ENCODE data around the gene NOP53. TPM values are rescaled to one million over a fixed set of nuclear protein-coding genes. Genes with fewer than 3 reads are reported as not detected.

The NOP53 gene
- total RNA-seq, 1 experiment from 2014 or later, result 146 TPM

DNA sequence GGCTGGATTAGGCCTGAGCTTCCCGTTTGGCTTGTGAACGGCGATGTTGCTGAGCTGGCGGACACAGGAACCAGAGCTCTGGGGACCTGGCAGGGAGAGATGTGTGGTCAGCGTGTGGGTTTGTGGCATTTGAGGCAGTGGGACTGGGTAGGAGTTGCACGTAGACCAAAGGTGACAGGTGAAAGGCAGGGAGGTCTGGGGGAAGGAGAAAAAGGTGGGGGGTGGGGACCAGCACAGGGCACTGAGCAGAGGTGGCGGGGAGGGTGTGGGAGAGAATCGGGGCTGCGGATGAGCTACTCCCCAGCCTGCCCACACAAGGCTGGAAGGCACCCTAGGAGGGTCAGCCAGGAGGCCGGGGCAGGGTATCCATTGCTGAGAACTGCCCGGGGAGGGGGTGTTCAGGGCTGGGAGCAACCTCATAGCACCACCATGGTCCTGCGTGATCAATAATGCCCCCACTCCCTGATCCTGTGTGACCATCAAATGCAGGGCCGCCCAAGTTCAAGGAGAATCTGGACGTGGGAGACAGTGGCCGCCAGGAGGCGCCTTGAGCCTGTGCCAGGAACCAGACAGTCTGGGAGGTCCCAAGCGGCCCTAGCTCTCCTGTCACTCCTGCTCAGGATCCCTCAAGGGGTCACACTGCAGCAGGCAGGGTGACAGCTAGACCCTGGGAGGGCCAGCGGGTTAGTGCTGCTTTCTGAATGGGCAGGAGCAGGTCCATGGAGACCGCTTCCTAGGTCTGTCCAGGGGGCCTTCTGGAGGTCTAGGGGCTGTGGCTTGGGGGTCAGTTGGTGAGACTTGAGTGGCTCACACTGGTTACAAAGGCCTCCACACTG is 20.4 kb downstream of the NOP53 start:
- intact Hi-C loops (cut with micrococcal nuclease; ENCODE audit: unreplicated experiment), result loop anchor here (1.0 kb wide), 1 partner anchor 23 kb away; no protein-coding TSS in a partner anchor
- POLR2A ChIA-PET (ENCODE audit: low non-redundant PET), result no interaction called here
- no TSS peak for BruUV-seq (replicated peaks)

DNA sequence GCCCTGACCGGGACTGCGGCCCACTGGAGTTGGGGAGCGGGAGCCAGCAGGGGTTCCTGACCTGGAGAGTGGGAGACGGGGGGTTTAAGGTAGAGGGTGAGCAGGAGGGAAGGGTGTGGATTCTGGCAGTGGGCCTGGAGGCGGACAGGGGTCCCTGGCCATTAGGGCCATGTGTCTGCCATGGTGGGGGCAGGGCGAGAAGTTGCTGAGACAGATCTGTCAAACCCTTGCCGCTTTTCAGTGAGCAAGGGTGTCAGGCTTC is 20.9 kb downstream of the NOP53 start:
- BruUV-seq (replicated peaks), result no TSS peak
- no peaks in the 10 kb centered on the region for H3K9me3 ChIP-seq (ENCODE audit: low read depth, low read length, poor library complexity, severe bottlenecking)
- H3K36me3 ChIP-seq (ENCODE audit: insufficient read depth, low read length, poor library complexity, severe bottlenecking), result no peaks in the 10 kb centered on the region
- CTCF ChIA-PET, result interaction anchor here (0.5 to 1.6 kb wide), 4 partner anchors 10 to 45 kb away, joined by 4 to 17 read pairs (median 9); no protein-coding TSS in a partner anchor
- TF ChIP-seq EZH2 (IDR thresholded peaks at IDR 0.05; ENCODE audit: borderline replicate concordance, low read depth, low read length, poor library complexity, severe bottlenecking), result no peak
- TF ChIP-seq, protein P1, sequence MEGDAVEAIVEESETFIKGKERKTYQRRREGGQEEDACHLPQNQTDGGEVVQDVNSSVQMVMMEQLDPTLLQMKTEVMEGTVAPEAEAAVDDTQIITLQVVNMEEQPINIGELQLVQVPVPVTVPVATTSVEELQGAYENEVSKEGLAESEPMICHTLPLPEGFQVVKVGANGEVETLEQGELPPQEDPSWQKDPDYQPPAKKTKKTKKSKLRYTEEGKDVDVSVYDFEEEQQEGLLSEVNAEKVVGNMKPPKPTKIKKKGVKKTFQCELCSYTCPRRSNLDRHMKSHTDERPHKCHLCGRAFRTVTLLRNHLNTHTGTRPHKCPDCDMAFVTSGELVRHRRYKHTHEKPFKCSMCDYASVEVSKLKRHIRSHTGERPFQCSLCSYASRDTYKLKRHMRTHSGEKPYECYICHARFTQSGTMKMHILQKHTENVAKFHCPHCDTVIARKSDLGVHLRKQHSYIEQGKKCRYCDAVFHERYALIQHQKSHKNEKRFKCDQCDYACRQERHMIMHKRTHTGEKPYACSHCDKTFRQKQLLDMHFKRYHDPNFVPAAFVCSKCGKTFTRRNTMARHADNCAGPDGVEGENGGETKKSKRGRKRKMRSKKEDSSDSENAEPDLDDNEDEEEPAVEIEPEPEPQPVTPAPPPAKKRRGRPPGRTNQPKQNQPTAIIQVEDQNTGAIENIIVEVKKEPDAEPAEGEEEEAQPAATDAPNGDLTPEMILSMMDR (conservative IDR thresholded peaks at IDR 0.05; ENCODE audit: low read depth, low read length), result no peak
- no peak overlapping the region for H3K4me3 ChIP-seq (ENCODE audit: low read depth, low read length, poor library complexity, severe bottlenecking)
- no peak overlapping the region for H3K27ac ChIP-seq (ENCODE audit: low read depth, low read length, poor library complexity, severe bottlenecking)
- no peaks in the 10 kb centered on the region for H3K27me3 ChIP-seq (replicated peaks; ENCODE audit: insufficient read depth, low read depth, low read length, poor library complexity)
- POLR2A ChIA-PET (ENCODE audit: low non-redundant PET), result no interaction called here
- DNase-seq (ENCODE audit: low spot score), result no peak
- H3K4me1 ChIP-seq (ENCODE audit: insufficient read depth, low read length, poor library complexity, severe bottlenecking), result no peaks in the 10 kb centered on the region
- intact Hi-C loops (cut with micrococcal nuclease; ENCODE audit: unreplicated experiment), result loop anchor here (1.0 kb wide), 1 partner anchor 22 kb away; no protein-coding TSS in a partner anchor

More for the DNA sequence above, 20.4 kb downstream of the NOP53 start:
- CTCF ChIA-PET, result interaction anchor here (0.5 to 1.6 kb wide), 8 partner anchors 10 to 329 kb away, joined by 3 to 17 read pairs (median 4); no protein-coding TSS in a partner anchor
- Histone ChIP-seq H3K27ac (ENCODE audit: low read depth, low read length, poor library complexity, severe bottlenecking) (no peak overlapping the region), H3K36me3 (ENCODE audit: insufficient read depth, low read length, poor library complexity, severe bottlenecking) (no peaks in the 10 kb centered on the region), H3K9me3 (ENCODE audit: low read depth, low read length, poor library complexity, severe bottlenecking) (no peaks in the 10 kb centered on the region), H3K4me3 (ENCODE audit: low read depth, low read length, poor library complexity, severe bottlenecking) (no peak overlapping the region), H3K4me1 (ENCODE audit: insufficient read depth, low read length, poor library complexity, severe bottlenecking) (no peaks in the 10 kb centered on the region), H3K27me3 (replicated peaks; ENCODE audit: insufficient read depth, low read depth, low read length, poor library complexity) (no peaks in the 10 kb centered on the region)
- peak; percentile 71 for DNase-seq (ENCODE audit: low spot score)
- TF ChIP-seq, protein P1 (conservative IDR thresholded peaks at IDR 0.05; ENCODE audit: low read depth, low read length), result peak; percentile 88
- no peak for TF ChIP-seq EZH2 (IDR thresholded peaks at IDR 0.05; ENCODE audit: borderline replicate concordance, low read depth, low read length, poor library complexity, severe bottlenecking)

DNA sequence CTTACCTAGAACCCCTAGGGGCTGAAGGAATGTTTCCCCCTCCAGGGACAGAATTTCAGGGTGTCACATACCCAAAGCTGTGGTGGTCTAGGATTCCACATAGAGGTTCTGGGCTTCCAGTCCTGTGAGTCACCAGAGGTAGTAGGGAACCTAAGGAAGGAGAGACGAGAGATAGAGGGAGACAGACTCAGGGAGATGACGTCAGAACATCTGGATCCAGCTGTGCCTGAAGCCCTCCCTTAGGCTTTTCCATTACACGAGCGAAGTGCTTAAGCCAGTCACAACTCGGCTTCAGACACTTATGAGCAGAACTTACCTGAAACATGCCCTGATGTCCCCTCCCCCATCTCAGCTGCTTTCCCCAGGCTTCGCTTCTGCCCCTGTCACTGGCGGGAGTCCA is 21.3 kb downstream of the NOP53 start:
- H3K9me3 ChIP-seq (ENCODE audit: low read depth, low read length, poor library complexity, severe bottlenecking), result no peaks in the 10 kb centered on the region
- H3K4me1 ChIP-seq (ENCODE audit: insufficient read depth, low read length, poor library complexity, severe bottlenecking), result no peaks in the 10 kb centered on the region
- ChIA-PET CTCF (no interaction called here), POLR2A (ENCODE audit: low non-redundant PET) (no interaction called here)
- no peaks in the 10 kb centered on the region for H3K27me3 ChIP-seq (replicated peaks; ENCODE audit: insufficient read depth, low read depth, low read length, poor library complexity)
- no TSS peak for BruUV-seq (replicated peaks)
- H3K36me3 ChIP-seq (ENCODE audit: insufficient read depth, low read length, poor library complexity, severe bottlenecking), result no peaks in the 10 kb centered on the region
- no peak overlapping the region for H3K27ac ChIP-seq (ENCODE audit: low read depth, low read length, poor library complexity, severe bottlenecking)
- DNase-seq (ENCODE audit: low spot score), result no peak
- no peak for TF ChIP-seq EZH2 (IDR thresholded peaks at IDR 0.05; ENCODE audit: borderline replicate concordance, low read depth, low read length, poor library complexity, severe bottlenecking)
- TF ChIP-seq, protein P1 (conservative IDR thresholded peaks at IDR 0.05; ENCODE audit: low read depth, low read length), result no peak
- intact Hi-C loops (cut with micrococcal nuclease; ENCODE audit: unreplicated experiment), result loop anchor here (1.0 kb wide), 1 partner anchor 22 kb away; no protein-coding TSS in a partner anchor
- H3K4me3 ChIP-seq (ENCODE audit: low read depth, low read length, poor library complexity, severe bottlenecking), result no peak overlapping the region
